Parathyroid adenoma (tissue), 2 donors: ENCODE measurements around the gene STYXL2.

Experiments used
- H2AFZ ChIP-seq: fragments of 300-600 bp; sonication (generic); one replicate; pipeline ENCODE4 v1.7.0; 2017; ENCODE audit warnings: antibody characterized with exemption, mild to moderate bottlenecking
- H3K27ac ChIP-seq: fragments of 300-600 bp; sonication (generic); one replicate; pipeline ENCODE4 v1.7.0; 2017
- H3K27me3 ChIP-seq: fragments of 300-600 bp; sonication (generic); one replicate; pipeline ENCODE4 v1.7.0; 2017; ENCODE audit warnings: low read length; ENCODE audit not compliant: control insufficient read depth, insufficient read depth
- H3K36me3 ChIP-seq: fragments of 300-600 bp; sonication (generic); one replicate; pipeline ENCODE4 v1.7.0; 2017; ENCODE audit warnings: low read length; ENCODE audit not compliant: control insufficient read depth, insufficient read depth
- H3K4me1 ChIP-seq: fragments of 300-600 bp; sonication (generic); one replicate; pipeline ENCODE4 v1.7.0; 2017; ENCODE audit warnings: control low read depth
- H3K4me2 ChIP-seq: fragments of 300-600 bp; sonication (generic); one replicate; pipeline ENCODE4 v1.7.0; 2017; ENCODE audit warnings: low read length
- H3K4me3 ChIP-seq: fragments of 300-600 bp; sonication (generic); one replicate; pipeline ENCODE4 v1.7.0; 2017; ENCODE audit warnings: low read depth, low read length
- H3K79me2 ChIP-seq: fragments of 300-600 bp; sonication (generic); one replicate; pipeline ENCODE4 v1.7.0; 2017; ENCODE audit warnings: control low read depth
- H3K9ac ChIP-seq: fragments of 300-600 bp; sonication (generic); one replicate; pipeline ENCODE4 v1.7.0; 2017; ENCODE audit warnings: mild to moderate bottlenecking
- H3K9me3 ChIP-seq: fragments of 300-600 bp; sonication (generic); one replicate; pipeline ENCODE4 v1.7.0; 2017; ENCODE audit warnings: low read length; ENCODE audit not compliant: control insufficient read depth
- TF ChIP-seq, protein P1 (sequence below): fragments of 300-600 bp; sonication (generic); IDR thresholded peaks from one replicate; pipeline ENCODE4 v1.7.0; 2017; ENCODE audit warnings: antibody characterized with exemption, mild to moderate bottlenecking
- donor health status: primary hyperparathyroidism.

Gene STYXL2

DNA sequence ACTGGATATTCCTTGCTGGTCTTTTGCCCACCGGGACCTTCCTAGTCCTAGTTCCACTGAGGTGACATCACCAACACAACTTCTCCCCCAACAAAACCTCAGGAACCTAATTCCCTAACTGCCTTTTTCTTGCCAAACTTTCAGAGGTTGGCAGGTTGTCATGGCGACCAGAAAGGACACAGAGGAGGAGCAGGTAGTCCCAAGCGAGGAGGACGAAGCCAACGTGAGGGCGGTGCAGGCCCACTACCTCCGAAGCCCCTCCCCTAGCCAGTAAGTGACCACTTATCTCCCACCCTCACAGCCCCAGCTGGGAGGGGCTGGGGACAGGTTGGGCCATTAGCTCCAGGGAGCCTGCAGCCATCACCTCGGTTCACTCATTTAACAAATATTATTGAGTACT is 815 bp downstream of the STYXL2 start:
- Histone ChIP-seq H3K9ac (no peak overlapping the region), H3K9me3 (no peaks in the 10 kb centered on the region), H3K27me3 (no peaks in the 10 kb centered on the region), H3K27ac (no peak overlapping the region), H3K36me3 (no peaks in the 10 kb centered on the region), H3K4me3 (no peak overlapping the region), H2AFZ (no peak overlapping the region), H3K4me1 (no peaks in the 10 kb centered on the region), H3K4me2 (no peak overlapping the region), H3K79me2 (no peaks in the 10 kb centered on the region)
- TF ChIP-seq, protein P1, sequence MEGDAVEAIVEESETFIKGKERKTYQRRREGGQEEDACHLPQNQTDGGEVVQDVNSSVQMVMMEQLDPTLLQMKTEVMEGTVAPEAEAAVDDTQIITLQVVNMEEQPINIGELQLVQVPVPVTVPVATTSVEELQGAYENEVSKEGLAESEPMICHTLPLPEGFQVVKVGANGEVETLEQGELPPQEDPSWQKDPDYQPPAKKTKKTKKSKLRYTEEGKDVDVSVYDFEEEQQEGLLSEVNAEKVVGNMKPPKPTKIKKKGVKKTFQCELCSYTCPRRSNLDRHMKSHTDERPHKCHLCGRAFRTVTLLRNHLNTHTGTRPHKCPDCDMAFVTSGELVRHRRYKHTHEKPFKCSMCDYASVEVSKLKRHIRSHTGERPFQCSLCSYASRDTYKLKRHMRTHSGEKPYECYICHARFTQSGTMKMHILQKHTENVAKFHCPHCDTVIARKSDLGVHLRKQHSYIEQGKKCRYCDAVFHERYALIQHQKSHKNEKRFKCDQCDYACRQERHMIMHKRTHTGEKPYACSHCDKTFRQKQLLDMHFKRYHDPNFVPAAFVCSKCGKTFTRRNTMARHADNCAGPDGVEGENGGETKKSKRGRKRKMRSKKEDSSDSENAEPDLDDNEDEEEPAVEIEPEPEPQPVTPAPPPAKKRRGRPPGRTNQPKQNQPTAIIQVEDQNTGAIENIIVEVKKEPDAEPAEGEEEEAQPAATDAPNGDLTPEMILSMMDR: no peak

GRCh38 chr1:167095368-167095767 is 1.5 kb downstream of the STYXL2 start:
- Histone ChIP-seq H3K79me2 (no peaks in the 10 kb centered on the region), H3K9ac (no peak overlapping the region), H3K27ac (no peak overlapping the region), H2AFZ (no peak overlapping the region), H3K4me1 (no peaks in the 10 kb centered on the region), H3K27me3 (no peaks in the 10 kb centered on the region), H3K4me2 (no peak overlapping the region), H3K9me3 (no peaks in the 10 kb centered on the region), H3K4me3 (no peak overlapping the region), H3K36me3 (no peaks in the 10 kb centered on the region)
- TF ChIP-seq, protein P1: no peak

GRCh38 chr1:167099851-167100250 is 6.0 kb downstream of the STYXL2 start:
- no peak overlapping the region for H3K4me2 ChIP-seq
- no peak overlapping the region for H3K27ac ChIP-seq
- TF ChIP-seq, protein P1: no peak

GRCh38 chr1:167100730-167101129 is 6.9 kb downstream of the STYXL2 start:
- no peaks in the 10 kb centered on the region for H3K27me3 ChIP-seq
- no peaks in the 10 kb centered on the region for H3K9me3 ChIP-seq
- H3K36me3 ChIP-seq: no peaks in the 10 kb centered on the region
- no peaks in the 10 kb centered on the region for H3K4me1 ChIP-seq
- H3K4me2 ChIP-seq: no peak overlapping the region
- TF ChIP-seq, protein P1: no peak
- H3K79me2 ChIP-seq: no peaks in the 10 kb centered on the region
- H3K9ac ChIP-seq: no peak overlapping the region
- no peak overlapping the region for H3K4me3 ChIP-seq
- H2AFZ ChIP-seq: no peak overlapping the region
- H3K27ac ChIP-seq: no peak overlapping the region

More at GRCh38 chr1:167099851-167100250, 6.0 kb downstream of the STYXL2 start:
- Histone ChIP-seq H3K4me1 (no peaks in the 10 kb centered on the region), H3K79me2 (no peaks in the 10 kb centered on the region), H3K9me3 (no peaks in the 10 kb centered on the region), H2AFZ (no peak overlapping the region), H3K36me3 (no peaks in the 10 kb centered on the region), H3K9ac (no peak overlapping the region), H3K4me3 (no peak overlapping the region), H3K27me3 (no peaks in the 10 kb centered on the region)

GRCh38 chr1:167101754-167102153 is 7.9 kb downstream of the STYXL2 start:
- Histone ChIP-seq H3K36me3 (no peaks in the 10 kb centered on the region), H3K4me2 (no peak overlapping the region), H3K9ac (no peak overlapping the region), H3K9me3 (no peaks in the 10 kb centered on the region), H3K27ac (no peak overlapping the region), H3K79me2 (no peaks in the 10 kb centered on the region), H3K4me1 (no peaks in the 10 kb centered on the region), H2AFZ (no peak overlapping the region), H3K4me3 (no peak overlapping the region), H3K27me3 (no peaks in the 10 kb centered on the region)
- TF ChIP-seq, protein P1: no peak
